22Rv1 (cell line): ENCODE data around the gene ITPRIP.
A peak's percentile ranks its signal among the peaks of the same experiment; 100 is the strongest.

Experiments
- H3K27ac ChIP-seq: fragments of 450-650 bp; 2 replicates; pipeline ENCODE4 v1.5.1; 2017
- ZFX ChIP-seq: fragments of 450-650 bp; IDR thresholded peaks from 2 replicates; pipeline ENCODE4 v1.6.1; 2017; ENCODE audit warnings: antibody characterized with exemption, borderline replicate concordance
- TF ChIP-seq, protein P1 (sequence below): fragments of 450-650 bp; IDR thresholded peaks from 2 replicates; pipeline ENCODE4 v1.5.1; 2017; ENCODE audit warnings: mild to moderate bottlenecking

ITPRIP gene, protein sequence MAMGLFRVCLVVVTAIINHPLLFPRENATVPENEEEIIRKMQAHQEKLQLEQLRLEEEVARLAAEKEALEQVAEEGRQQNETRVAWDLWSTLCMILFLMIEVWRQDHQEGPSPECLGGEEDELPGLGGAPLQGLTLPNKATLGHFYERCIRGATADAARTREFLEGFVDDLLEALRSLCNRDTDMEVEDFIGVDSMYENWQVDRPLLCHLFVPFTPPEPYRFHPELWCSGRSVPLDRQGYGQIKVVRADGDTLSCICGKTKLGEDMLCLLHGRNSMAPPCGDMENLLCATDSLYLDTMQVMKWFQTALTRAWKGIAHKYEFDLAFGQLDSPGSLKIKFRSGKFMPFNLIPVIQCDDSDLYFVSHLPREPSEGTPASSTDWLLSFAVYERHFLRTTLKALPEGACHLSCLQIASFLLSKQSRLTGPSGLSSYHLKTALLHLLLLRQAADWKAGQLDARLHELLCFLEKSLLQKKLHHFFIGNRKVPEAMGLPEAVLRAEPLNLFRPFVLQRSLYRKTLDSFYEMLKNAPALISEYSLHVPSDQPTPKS

DNA sequence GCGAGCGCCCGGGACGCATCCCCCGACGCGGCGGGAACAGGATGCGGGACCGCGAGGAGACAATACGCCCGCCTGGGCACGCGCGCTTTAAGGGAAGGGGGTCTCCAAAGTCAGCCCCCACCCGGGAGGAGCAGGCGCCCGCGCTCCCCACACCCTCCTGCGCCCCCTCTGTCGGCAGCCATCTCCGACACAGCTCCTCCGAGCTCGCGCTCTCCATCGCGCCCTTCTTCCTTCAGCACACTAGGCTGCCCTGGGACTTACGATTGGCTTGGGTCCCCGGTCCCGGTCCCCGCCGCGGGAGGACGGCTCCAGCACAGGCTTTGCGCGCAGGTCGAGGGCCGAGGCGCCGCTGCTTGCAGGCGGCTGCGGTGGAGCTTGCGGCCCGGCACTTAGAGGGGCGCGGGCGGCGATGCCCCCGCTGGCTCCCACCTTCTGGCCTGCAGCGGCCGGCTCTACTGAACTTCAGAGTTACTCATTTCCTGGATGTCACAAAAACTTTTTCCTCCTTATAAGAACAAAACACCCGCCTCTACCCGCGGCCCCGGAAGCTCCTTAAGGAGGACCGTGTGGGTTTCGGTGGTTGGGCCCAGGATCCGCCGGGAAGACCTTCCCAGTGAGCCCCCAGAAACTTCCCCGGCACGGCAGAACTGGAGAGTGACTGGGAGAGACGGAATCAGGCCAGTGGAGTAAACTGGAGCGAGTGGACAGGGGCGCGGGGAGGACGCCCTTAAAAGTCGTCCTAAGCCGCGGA lies at the start of gene ITPRIP:
Gene ITPRIP, minus strand, starts transcription at position 481 of the 751 bp plus-strand sequence. CDS start 22,414 bp downstream, outside the sequence.
- H3K27ac ChIP-seq: peak within 1 kb of the TSS; percentile 97
- no peak for TF ChIP-seq ZFX
- TF ChIP-seq, protein P1, sequence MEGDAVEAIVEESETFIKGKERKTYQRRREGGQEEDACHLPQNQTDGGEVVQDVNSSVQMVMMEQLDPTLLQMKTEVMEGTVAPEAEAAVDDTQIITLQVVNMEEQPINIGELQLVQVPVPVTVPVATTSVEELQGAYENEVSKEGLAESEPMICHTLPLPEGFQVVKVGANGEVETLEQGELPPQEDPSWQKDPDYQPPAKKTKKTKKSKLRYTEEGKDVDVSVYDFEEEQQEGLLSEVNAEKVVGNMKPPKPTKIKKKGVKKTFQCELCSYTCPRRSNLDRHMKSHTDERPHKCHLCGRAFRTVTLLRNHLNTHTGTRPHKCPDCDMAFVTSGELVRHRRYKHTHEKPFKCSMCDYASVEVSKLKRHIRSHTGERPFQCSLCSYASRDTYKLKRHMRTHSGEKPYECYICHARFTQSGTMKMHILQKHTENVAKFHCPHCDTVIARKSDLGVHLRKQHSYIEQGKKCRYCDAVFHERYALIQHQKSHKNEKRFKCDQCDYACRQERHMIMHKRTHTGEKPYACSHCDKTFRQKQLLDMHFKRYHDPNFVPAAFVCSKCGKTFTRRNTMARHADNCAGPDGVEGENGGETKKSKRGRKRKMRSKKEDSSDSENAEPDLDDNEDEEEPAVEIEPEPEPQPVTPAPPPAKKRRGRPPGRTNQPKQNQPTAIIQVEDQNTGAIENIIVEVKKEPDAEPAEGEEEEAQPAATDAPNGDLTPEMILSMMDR: no peak

DNA sequence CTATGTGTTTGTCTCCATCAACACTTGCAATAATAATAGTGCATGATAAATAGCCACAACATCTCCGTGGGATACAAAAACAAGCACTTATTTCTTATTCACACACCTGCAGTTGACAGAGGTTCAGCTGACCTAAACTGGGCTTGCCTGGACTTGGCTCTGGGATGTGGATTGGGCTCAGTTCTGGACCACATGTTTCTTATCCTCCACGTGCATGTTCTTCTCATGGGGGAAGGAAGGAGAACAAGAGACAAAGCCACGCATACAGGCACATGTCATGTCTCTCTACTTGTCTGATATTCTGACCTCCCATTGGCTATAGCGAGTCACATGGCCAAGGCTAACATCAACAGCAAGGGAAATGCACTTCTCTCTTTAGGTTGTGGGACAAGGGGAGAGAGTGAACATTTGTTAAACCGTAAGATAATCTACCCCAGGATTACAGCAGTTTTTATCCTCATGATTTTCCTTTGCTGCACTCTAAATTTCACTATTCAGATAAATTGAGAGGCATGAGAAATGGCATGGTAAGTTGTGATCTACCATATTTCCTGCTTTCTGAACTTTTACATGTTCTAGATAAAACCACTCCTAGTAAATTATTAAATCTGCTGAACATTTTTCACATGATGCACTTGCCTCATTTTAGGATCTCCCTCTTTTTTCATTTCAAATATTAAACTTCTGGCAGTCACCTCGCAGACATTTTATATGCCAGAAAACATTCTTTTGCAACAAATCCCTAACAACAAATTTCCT lies 49.0 kb upstream of the ITPRIP start:
- TF ChIP-seq, protein P1: no peak
- no peak for TF ChIP-seq ZFX
- no peak overlapping the region for H3K27ac ChIP-seq

DNA sequence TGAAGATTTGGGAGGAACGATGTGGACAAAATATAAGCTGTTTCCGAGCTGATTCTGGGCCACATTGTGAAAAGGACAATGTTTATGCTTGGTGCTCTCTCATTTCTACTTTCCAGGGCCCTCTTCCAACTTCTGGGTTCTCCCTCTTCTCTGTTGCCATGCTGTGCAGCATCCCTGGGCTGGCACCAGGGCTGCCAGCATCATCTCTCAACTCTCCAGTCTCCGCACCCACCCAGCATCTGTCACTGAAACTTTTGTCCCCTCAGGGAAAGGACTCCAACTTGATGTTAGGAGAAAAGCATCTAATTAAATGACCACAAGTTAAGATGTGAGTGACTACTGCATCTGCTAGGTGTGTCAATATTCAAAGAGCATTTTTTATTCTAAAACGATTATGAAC lies 42.1 kb upstream of the ITPRIP start:
- TF ChIP-seq, protein P1: no peak
- no peak for TF ChIP-seq ZFX
- no peak overlapping the region for H3K27ac ChIP-seq

DNA sequence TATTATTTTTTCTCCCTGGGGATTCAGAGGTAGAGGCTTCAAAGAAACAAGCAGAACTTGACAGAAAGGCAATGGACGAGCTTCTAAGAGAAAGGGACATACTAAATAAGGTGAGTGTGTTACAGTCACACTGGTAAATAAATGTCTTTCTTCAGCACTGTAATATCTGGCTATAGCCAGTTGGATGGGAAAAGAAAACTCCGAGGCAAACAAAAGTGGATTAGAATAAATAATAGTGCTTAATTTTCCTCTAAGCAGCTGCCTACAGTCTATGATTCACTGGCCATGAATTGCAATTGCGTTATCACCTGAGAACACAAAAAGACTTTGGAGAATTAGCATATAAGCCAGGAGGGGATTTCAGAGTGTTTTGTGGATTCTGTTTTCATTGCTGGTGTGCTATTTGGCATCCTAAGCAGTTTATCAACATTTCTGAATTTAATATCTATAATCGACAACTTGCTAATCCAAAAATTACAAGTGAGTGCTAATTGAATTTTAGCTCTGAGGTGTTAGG lies 38.6 kb upstream of the ITPRIP start:
- H3K27ac ChIP-seq: no peak overlapping the region
- TF ChIP-seq, protein P1: no peak
- TF ChIP-seq ZFX: no peak

DNA sequence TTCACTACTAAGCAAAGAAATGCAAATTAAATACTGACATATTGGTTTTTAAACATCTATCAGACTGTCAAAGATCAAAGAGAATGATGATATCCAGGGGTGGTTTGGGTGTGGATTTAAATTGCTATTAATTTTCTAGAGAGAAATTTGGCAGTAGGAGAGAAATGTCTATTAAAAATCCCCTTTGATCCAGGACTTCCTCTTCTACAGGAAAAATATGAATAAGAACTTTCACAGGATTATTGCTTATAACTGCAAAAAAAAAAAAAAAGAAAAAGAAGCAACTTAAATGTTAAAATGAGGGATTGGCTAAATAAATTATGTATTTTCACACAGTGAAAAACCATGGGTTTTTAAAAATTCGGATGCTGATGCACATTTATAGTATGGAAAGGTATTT lies 36.3 kb upstream of the ITPRIP start:
- no peak overlapping the region for H3K27ac ChIP-seq
- TF ChIP-seq ZFX: no peak
- TF ChIP-seq, protein P1: no peak

DNA sequence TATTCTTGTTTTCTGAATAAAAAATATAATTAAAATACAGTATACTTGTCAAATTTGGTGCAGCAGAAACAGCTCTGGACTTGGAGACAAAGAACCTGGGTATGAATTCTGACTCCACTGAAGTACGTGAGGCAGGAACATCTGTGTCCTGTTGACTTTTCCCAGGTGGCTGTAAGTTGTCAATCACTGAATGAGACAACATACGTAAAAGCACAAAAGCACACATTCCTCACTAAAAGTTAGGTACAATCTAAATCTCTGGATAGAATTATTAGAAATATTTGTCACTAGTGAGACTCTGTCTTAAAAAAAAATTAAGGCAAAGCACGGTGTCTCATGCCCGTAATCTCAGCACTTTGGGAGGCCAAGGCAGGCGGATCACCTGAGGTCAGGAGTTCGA lies 33.5 kb upstream of the ITPRIP start:
- no peak for TF ChIP-seq ZFX
- TF ChIP-seq, protein P1: no peak
- H3K27ac ChIP-seq: no peak overlapping the region
